ENCODE measurements around the gene MYCBP2. TPM values are rescaled to one million over a fixed set of nuclear protein-coding genes. Genes with fewer than 3 reads are reported as not detected.

Gene MYCBP2
- total RNA-seq, 1 experiment from 2014 or later, result 53.3 TPM

DNA sequence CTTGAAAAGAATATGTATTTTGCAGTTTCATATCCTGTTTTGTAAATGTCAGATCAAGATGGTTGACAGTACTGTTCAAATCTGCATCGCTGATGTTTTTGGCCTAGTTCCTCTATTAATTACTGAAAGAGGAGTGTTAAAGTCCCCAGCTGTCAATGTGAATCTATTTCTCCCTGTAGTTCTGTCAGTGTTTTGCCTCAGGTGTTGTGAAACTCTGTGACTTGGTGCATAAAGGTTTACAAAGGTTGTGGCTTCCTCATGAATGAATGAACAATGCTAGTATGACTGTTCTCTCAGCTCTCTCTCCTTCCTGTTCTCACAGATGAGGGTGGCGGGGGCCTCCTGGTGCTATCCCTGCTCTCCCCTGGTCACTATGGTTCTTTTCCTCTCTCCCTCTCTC lies 142.4 kb downstream of the MYCBP2 start:
- Histone ChIP-seq H3K79me2 (ENCODE audit: low read length) (no peaks in the 10 kb centered on the region), H3K27ac (ENCODE audit: low read length) (no peak overlapping the region), H3K9me3 (ENCODE audit: low read length) (no peaks in the 10 kb centered on the region), H2AFZ (ENCODE audit: low read length) (no peak overlapping the region), H3K4me1 (ENCODE audit: insufficient read depth, low read length) (no peaks in the 10 kb centered on the region), H3K4me3 (ENCODE audit: low read length) (no peak overlapping the region), H3K36me3 (ENCODE audit: low read depth, low read length) (peaks cover 2% of the 10 kb centered on the region), H3K4me2 (ENCODE audit: low read length) (no peak overlapping the region), H3K9me2 (replicated peaks; ENCODE audit: low read length) (no peaks in the 10 kb centered on the region), H3K27me3 (ENCODE audit: low read length) (no peaks in the 10 kb centered on the region), H3F3A (ENCODE audit: low read length, unreplicated experiment) (no peaks in the 10 kb centered on the region), H3K9ac (ENCODE audit: low read length) (no peak overlapping the region), H4K20me1 (ENCODE audit: low read length) (no peaks in the 10 kb centered on the region)
- ChIA-PET POLR2A (ENCODE audit: unreplicated experiment) (no interaction called here), CTCF (no interaction called here)
- intact Hi-C loops (cut with micrococcal nuclease), result loop anchor here (10.0 kb wide), 1 partner anchor 290 kb away; no protein-coding TSS in a partner anchor
- TF ChIP-seq EZH2 (IDR thresholded peaks at IDR 0.05; ENCODE audit: low read length, unreplicated experiment) (no peak), EZH2phosphoT487 (IDR thresholded peaks at IDR 0.05; ENCODE audit: borderline replicate concordance, low read length) (no peak), CTCF (conservative IDR thresholded peaks at IDR 0.05; ENCODE audit: low read depth, low read length) (no peak)
- DNase-seq, result no peak
- no peak for ATAC-seq
- no TSS peak for BruUV-seq (replicated peaks)

- H3K9me3 ChIP-seq (ENCODE audit: low read length), result no peaks in the 10 kb centered on the region
- no TSS peak for BruUV-seq (replicated peaks)
- ChIA-PET CTCF (no interaction called here), POLR2A (ENCODE audit: unreplicated experiment) (no interaction called here)
- no peaks in the 10 kb centered on the region for H3F3A ChIP-seq (ENCODE audit: low read length, unreplicated experiment)
- H3K36me3 ChIP-seq (ENCODE audit: low read depth, low read length), result peaks cover 4% of the 10 kb centered on the region
- H3K27ac ChIP-seq (ENCODE audit: low read length), result no peak overlapping the region
- ATAC-seq (no peak), DNase-seq (no peak)
- no peak overlapping the region for H2AFZ ChIP-seq (ENCODE audit: low read length)
- no peaks in the 10 kb centered on the region for H3K27me3 ChIP-seq (ENCODE audit: low read length)
- H3K4me1 ChIP-seq (ENCODE audit: insufficient read depth, low read length), result no peaks in the 10 kb centered on the region
- intact Hi-C loops (cut with micrococcal nuclease), result loop anchor here (10.0 kb wide), 1 partner anchor 295 kb away; no protein-coding TSS in a partner anchor
- H3K79me2 ChIP-seq (ENCODE audit: low read length), result no peaks in the 10 kb centered on the region
- H3K4me3 ChIP-seq (ENCODE audit: low read length), result no peak overlapping the region
- no peak for TF ChIP-seq CTCF (conservative IDR thresholded peaks at IDR 0.05; ENCODE audit: low read depth, low read length)
- TF ChIP-seq EZH2phosphoT487 (IDR thresholded peaks at IDR 0.05; ENCODE audit: borderline replicate concordance, low read length), result no peak
- TF ChIP-seq EZH2 (IDR thresholded peaks at IDR 0.05; ENCODE audit: low read length, unreplicated experiment), result no peak
- H3K9ac ChIP-seq (ENCODE audit: low read length), result no peak overlapping the region
- H3K9me2 ChIP-seq (replicated peaks; ENCODE audit: low read length), result no peaks in the 10 kb centered on the region
- H3K4me2 ChIP-seq (ENCODE audit: low read length), result no peak overlapping the region
- no peaks in the 10 kb centered on the region for H4K20me1 ChIP-seq (ENCODE audit: low read length)
These were observed 146.9 kb downstream of the MYCBP2 start for GRCh38 chr13:77180011-77180410.

DNA sequence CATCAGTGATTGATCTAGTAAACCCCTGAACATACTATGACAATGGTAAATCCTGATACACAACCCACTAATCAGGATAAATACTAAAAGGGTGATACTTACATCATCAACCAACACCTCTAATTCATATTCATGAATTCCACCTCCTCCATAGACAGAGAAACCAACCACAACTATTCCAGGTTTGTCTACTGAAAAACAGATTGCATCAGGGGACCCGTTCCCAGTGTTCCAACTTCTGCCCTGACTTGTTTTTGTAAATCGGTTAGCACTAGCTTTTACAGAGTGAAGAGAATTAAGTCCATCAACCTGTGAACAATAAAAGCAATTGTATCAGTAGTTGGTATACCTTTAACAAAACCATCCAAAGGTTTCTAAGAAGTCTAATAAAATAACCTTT lies 149.2 kb downstream of the MYCBP2 start:
- DNase-seq, result no peak

More for the DNA sequence above, 149.2 kb downstream of the MYCBP2 start:
- ChIA-PET POLR2A (ENCODE audit: unreplicated experiment) (no interaction called here), CTCF (no interaction called here)
- Histone ChIP-seq H3F3A (ENCODE audit: low read length, unreplicated experiment) (no peaks in the 10 kb centered on the region), H3K36me3 (ENCODE audit: low read depth, low read length) (peaks cover 3% of the 10 kb centered on the region; the same call in 1 of the 2 replicates), H4K20me1 (ENCODE audit: low read length) (no peaks in the 10 kb centered on the region), H3K27ac (ENCODE audit: low read length) (no peak overlapping the region), H3K4me3 (ENCODE audit: low read length) (no peak overlapping the region), H3K9me2 (replicated peaks; ENCODE audit: low read length) (no peaks in the 10 kb centered on the region), H2AFZ (ENCODE audit: low read length) (no peak overlapping the region), H3K4me1 (ENCODE audit: insufficient read depth, low read length) (no peaks in the 10 kb centered on the region), H3K4me2 (ENCODE audit: low read length) (no peak overlapping the region), H3K9me3 (ENCODE audit: low read length) (no peaks in the 10 kb centered on the region), H3K9ac (ENCODE audit: low read length) (no peak overlapping the region), H3K27me3 (ENCODE audit: low read length) (no peaks in the 10 kb centered on the region), H3K79me2 (ENCODE audit: low read length) (no peaks in the 10 kb centered on the region)
- no TSS peak for BruUV-seq (replicated peaks)
- intact Hi-C loops (cut with micrococcal nuclease), result no loop called here
- no peak for TF ChIP-seq EZH2phosphoT487 (IDR thresholded peaks at IDR 0.05; ENCODE audit: borderline replicate concordance, low read length)
- no peak for TF ChIP-seq CTCF (conservative IDR thresholded peaks at IDR 0.05; ENCODE audit: low read depth, low read length)
- no peak for TF ChIP-seq EZH2 (IDR thresholded peaks at IDR 0.05; ENCODE audit: low read length, unreplicated experiment)
- ATAC-seq, result no peak
